TTC549 (cell line): ENCODE data around the gene ACSM6.
"Not testable (repeated sequence)": the region's sequence is repeated elsewhere in the genome, so short reads cannot be mapped to it uniquely, and the experiment has no call there.

Experiments
- FAIRE-seq: peaks from 2 replicates; lab custom pipeline; 2012; peaks lifted over from hg19 to GRCh38; lab: Jason Lieb, UNC

Gene ACSM6

DNA sequence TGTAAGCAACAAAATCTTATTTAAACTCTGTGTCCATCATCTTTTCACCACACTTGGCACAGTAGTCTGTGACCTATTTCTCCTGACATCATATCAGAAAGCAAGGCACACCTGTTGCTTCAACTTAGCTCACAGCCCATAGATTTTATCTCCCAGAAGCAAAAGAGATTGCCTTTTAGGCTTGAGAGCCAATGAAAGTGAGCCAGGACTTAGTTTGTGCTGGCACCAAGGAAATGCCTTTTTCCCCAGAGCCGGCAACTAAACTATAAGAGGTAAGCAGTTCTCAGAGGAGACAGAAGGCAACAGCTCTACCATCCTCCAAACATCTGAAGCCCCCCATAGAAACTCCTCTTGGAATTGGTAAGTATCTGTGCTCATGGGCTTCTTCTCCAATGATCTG, at the start of gene ACSM6:
Gene ACSM6, plus strand, starts transcription at position 295 of the 400 bp plus-strand sequence. CDS start 248 bp downstream, outside the sequence.
- no peak for FAIRE-seq

- FAIRE-seq: no peak
These were observed 25.3 kb upstream of the ACSM6 start for GRCh38 chr10:95168694-95169093.

- no peak for FAIRE-seq
These were observed 24.5 kb upstream of the ACSM6 start for GRCh38 chr10:95169522-95169921.

DNA sequence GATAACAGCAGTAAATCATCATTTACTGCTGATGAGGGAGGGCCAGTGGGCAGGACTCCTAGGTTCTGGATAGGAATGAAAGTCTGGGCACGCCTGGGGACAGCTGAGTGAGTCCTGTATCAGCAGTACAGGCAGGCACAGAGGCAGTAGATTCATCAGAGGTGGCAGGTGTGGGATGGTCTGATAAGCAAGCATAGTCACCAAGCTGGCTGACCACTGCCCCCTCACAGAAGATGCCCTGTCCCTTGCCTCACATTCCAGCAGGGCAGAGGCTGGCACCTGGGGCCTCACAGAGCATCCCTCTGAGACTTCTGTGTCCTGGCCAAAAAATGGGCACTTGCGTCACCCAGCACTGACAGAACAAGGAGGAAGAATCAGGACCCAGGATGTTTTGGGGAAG, 23.2 kb upstream of the ACSM6 start:
- FAIRE-seq: no peak

- FAIRE-seq: no peak
These were observed 22.7 kb upstream of the ACSM6 start for GRCh38 chr10:95171336-95171735.

GRCh38 chr10:95172851-95173250, 21.2 kb upstream of the ACSM6 start:
- FAIRE-seq: no peak

GRCh38 chr10:95176101-95176500, 17.9 kb upstream of the ACSM6 start:
- FAIRE-seq: no peak

DNA sequence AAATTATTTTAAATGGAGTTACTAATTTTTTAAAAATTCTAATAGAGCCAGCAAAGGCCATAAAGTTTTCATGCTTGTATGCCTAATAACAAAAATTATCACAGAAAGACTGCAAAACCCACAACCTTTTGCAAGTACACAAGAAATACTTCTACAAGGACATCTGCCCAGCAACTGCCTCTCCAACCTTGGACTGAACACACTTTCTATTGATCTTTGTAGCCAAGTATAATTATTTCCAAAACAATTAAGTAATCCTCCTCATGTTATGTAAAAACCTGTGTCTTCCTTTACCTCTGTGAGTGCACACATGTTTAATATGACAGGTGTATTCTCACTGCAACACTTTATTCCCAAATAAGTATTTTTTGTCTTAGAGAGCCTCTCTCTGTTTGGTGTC, 16.6 kb upstream of the ACSM6 start:
- FAIRE-seq: no peak

- FAIRE-seq: no peak
These were observed 15.8 kb upstream of the ACSM6 start for GRCh38 chr10:95178266-95178665.

- no peak for FAIRE-seq
These were observed 15.2 kb upstream of the ACSM6 start for GRCh38 chr10:95178797-95179196.

GRCh38 chr10:95181726-95182125, 12.3 kb upstream of the ACSM6 start:
- FAIRE-seq: no peak

DNA sequence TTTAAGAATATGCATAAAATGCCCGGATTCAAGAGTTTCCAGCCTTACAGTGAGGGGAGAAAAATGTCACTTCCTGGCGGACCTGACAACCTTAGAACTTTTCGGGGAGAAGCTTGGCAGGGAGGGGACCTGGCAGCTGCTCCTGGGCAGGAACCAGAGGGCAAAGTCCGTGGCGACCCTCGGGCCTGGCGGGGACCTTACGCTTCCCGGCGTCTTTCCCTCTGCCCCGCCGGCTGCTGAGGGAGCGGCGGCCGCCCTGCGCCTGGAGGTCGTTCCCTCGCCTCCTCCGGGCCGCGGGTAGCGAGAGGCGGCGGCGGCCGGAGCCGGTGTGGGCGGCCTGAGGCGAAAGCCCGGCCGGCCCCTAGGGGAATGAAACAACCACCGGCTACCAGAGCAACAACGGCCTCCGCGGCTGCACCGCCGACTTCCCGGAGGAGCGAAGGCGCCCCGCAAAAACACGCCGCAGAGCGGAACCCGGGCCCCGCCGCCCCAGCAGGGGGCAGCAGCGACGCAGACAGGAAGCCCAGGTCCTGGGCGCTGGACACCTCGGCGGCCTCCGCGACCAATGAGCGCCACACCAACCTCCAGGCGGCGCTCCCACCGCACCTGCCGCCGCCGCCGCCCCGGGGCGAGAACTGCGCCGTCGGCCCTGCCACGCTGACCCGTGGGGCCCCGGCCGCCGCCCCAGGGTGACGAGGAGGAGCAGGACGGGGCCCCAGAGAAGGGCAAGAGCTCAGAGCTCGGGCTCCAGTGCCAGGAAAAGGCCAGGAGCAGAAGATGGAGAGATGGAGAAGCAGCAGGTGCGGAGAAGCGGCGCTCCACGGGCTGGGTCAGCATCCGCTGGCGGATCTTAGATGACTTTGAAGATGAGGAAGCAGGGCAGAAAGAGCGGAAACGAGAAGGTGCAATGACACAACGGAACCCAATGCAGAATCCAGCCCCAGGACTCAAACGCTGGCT, 10.5 kb upstream of the ACSM6 start:
- FAIRE-seq: no peak

- no peak for FAIRE-seq
These were observed 6.4 kb upstream of the ACSM6 start for GRCh38 chr10:95187617-95188016.

DNA sequence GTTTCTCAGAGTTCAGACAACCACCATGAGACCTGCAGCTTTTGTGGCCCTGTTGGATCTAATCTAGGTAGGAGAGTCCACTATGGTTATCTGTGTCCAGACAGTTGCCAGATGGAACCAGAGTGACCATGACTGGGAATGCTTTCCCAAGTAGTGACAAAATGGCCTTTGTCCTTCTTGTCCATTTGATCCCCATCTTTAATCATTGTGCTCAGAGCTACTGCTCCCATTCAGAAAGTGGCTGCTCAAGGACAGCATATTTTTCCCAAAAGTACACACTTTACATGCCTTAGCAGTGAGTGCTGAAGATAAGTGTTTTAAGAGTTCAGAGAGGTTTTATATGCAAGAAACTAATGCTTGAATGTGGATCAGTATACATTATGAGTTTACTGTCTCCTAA, 5.4 kb upstream of the ACSM6 start:
- FAIRE-seq: no peak

DNA sequence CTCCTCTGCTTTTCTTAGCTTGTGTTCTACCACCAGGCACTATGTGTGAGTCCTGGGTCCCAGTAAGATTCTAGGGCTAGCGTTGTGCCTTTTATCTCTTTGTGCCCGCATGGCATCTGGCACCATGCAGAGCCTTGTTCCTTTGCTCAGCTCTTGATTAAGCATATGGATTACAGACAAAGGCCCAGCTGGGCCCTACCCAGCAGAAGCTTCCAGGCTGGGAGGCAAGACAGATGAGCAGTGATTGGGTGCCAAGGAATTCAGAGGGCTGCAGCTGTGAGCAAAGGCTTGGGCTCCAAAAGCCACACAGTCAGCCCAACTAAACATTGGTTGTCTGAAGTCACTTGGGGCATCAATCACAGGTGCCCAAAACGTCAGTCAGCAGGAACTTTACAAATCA, 2.0 kb downstream of the ACSM6 start:
- no peak for FAIRE-seq

- no peak for FAIRE-seq
These were observed 7.7 kb downstream of the ACSM6 start for GRCh38 chr10:95201736-95202135.

DNA sequence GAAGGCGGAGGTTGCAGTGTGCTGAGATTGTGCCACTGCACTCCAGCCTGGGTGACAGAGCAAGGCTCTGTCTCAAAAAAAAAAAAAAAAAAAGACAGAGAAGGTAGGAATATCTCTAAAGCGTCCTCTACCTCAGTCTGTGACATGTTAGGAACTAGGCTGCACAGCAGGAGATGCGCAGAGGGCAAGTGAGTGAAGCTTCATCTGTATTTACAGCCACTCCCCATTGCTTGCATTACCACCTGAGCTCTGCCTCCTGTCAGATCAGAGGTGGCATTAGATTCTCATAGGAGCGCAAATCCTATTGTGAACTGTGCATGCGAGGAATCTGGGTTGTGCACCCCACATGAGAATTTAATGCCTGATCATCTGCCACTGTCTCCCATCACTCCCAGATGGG, 8.8 kb downstream of the ACSM6 start:
- FAIRE-seq: not testable (repeated sequence)

- FAIRE-seq: no peak
These were observed 14.8 kb downstream of the ACSM6 start for GRCh38 chr10:95208702-95209391.

DNA sequence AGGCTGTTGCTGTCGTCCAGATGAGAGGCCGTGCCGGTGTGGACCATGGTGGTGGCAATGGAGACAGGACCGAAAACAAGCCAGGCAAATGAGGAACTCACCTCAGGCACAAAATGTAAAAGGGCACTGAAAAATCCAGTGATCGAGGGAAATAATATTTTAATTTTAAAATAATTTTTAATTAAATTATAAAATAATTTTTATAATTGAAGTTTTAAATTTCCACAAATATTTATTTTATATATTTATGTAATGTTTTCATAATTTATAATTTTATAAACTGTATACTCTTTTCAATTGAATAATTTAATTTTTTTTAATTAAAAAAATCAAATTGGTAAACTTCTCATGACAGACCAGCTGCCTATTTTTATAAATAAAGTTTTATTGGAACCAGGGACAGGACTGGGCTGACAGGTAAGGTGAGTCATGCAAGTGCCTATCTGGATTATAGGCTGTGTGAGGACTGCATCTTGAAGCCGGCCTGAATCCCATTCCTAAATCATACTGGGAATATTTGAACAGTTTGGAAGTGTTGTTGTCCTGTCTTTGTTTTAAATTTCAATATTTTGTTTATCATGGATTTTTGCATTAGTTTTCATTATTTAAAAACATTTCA, 15.6 kb downstream of the ACSM6 start:
- FAIRE-seq: peak; percentile 74

GRCh38 chr10:95211606-95212279, 17.7 kb downstream of the ACSM6 start:
- FAIRE-seq: no peak

DNA sequence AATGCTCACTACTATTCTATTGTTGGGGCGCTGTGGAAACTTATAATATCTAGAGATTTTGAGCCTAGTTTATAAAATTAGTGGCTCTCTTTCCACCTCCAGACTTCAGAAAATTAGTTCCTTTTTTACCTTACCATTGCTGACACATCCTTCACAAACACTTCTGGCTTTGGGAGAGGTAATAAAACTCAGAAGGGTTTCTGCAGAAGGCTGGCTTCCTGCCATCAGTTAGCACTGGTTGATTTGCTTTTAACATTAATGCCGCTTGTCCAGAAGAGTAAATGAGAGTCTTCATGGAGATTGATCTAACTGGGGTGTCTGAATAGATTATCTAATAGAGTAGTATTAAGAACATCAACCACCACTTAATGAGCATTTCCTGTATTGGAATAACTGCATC, 20.3 kb downstream of the ACSM6 start:
- no peak for FAIRE-seq

DNA sequence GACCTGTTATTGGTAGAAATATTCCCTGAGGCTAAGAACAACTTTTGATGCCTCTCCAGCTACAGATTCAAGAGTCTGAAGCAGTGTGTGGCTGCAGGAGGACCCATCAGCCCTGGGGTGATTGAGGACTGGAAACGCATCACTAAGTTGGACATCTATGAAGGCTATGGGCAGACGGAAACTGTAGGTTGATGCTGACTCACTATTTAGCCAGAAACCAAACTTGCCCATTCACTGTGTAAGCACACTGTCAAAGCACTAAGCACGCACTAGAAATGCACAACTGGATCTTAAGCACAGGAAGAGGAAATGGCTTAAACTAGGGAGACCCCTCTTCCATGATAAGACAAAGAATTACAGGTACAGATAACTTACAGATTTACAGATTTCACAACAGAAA, 20.8 kb downstream of the ACSM6 start:
- FAIRE-seq: no peak

DNA sequence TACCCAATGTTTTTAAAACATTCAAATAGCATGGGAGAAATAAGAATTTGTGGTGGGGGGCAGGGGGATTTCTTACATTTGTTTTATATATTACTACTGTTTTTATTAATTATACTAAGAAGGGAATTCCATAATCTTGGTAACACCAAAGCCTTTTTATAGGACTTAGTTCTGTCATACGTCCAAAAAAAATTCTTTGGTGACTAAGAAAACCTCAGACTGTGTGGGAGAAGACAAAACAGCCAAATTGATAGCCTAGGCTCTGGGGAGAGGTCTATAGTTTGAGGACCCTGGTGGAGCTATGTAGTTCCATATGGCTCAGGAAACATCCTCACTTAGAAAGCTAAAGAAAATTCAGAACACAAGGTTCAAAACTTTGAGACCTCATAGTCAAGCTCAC, 23.4 kb downstream of the ACSM6 start:
- FAIRE-seq: no peak
